NCI-H187 (cell line): ENCODE data around the gene CD300A.

Source experiments
- DNase-seq, 2 experiments: peaks; one replicate each; lab custom pipeline; 2025; lab: John Stamatoyannopoulos, UW

Gene CD300A

GRCh38 chr17:74439691-74440567 is 26.5 kb upstream of the CD300A start:
- no peak for DNase-seq

GRCh38 chr17:74441537-74441936 is 24.9 kb upstream of the CD300A start:
- DNase-seq, result no peak

GRCh38 chr17:74442291-74442669 is 24.2 kb upstream of the CD300A start:
- DNase-seq, result no peak

GRCh38 chr17:74442670-74443515 is 23.5 kb upstream of the CD300A start:
- peak; percentile 39 to 71 for DNase-seq

GRCh38 chr17:74443516-74444296 is 22.7 kb upstream of the CD300A start:
- no peak for DNase-seq

- no peak for DNase-seq
These were observed 22.0 kb upstream of the CD300A start for GRCh38 chr17:74444406-74444805.

GRCh38 chr17:74445158-74445557 is 21.3 kb upstream of the CD300A start:
- no peak for DNase-seq

- DNase-seq, result no peak
These were observed 19.6 kb upstream of the CD300A start for GRCh38 chr17:74446551-74447500.

- DNase-seq, result no peak
These were observed 18.7 kb upstream of the CD300A start for GRCh38 chr17:74447628-74448159.

GRCh38 chr17:74448756-74449155 is 17.7 kb upstream of the CD300A start:
- DNase-seq, result no peak

GRCh38 chr17:74449306-74449705 is 17.1 kb upstream of the CD300A start:
- DNase-seq, result no peak

GRCh38 chr17:74449773-74450172 is 16.7 kb upstream of the CD300A start:
- DNase-seq, result no peak

GRCh38 chr17:74450231-74450630 is 16.2 kb upstream of the CD300A start:
- no peak for DNase-seq

- DNase-seq, result no peak
These were observed 15.5 kb upstream of the CD300A start for GRCh38 chr17:74450925-74451403.

- DNase-seq, result no peak
These were observed 14.9 kb upstream of the CD300A start for GRCh38 chr17:74451557-74451956.

- no peak for DNase-seq
These were observed 14.2 kb upstream of the CD300A start for GRCh38 chr17:74452033-74452840.

GRCh38 chr17:74452841-74453661 is 13.4 kb upstream of the CD300A start:
- DNase-seq, result no peak

GRCh38 chr17:74453665-74454196 is 12.7 kb upstream of the CD300A start:
- peak in 1 of 2 experiments; percentile 87 for DNase-seq
